Measurements from ENCODE around the gene DNAJC4.
A peak's percentile ranks its signal among the peaks of the same experiment; 100 is the strongest.

DNAJC4 gene

GRCh38 chr11:64208796-64209562 lies 21.4 kb upstream of the DNAJC4 start:
- DNase-seq (ENCODE audit: low read depth in 2 of 2) = no peak

- no peak for DNase-seq (ENCODE audit: low read depth in 2 of 2)
Measured at GRCh38 chr11:64209563-64209843, 20.8 kb upstream of the DNAJC4 start.

- DNase-seq (ENCODE audit: low read depth in 2 of 2) = no peak
Measured at GRCh38 chr11:64210301-64211020, 19.9 kb upstream of the DNAJC4 start.

GRCh38 chr11:64211181-64211872 lies 19.0 kb upstream of the DNAJC4 start:
- DNase-seq (ENCODE audit: low read depth in 2 of 2) = no peak

- no peak for DNase-seq (ENCODE audit: low read depth in 2 of 2)
Measured at GRCh38 chr11:64216879-64217278, 13.5 kb upstream of the DNAJC4 start.

- DNase-seq (ENCODE audit: low read depth in 2 of 2) = no peak
Measured at GRCh38 chr11:64218628-64219353, 11.6 kb upstream of the DNAJC4 start.

GRCh38 chr11:64219354-64219684 lies 11.0 kb upstream of the DNAJC4 start:
- DNase-seq (ENCODE audit: low read depth in 2 of 2) = no peak

GRCh38 chr11:64219755-64220154 lies 10.6 kb upstream of the DNAJC4 start:
- no peak for DNase-seq (ENCODE audit: low read depth in 2 of 2)

GRCh38 chr11:64220271-64220670 lies 10.1 kb upstream of the DNAJC4 start:
- no peak for DNase-seq (ENCODE audit: low read depth in 2 of 2)

- DNase-seq (ENCODE audit: low read depth in 2 of 2) = no peak
Measured at GRCh38 chr11:64220798-64221197, 9.6 kb upstream of the DNAJC4 start.

- no peak for DNase-seq (ENCODE audit: low read depth in 2 of 2)
Measured at GRCh38 chr11:64222651-64223000, 7.7 kb upstream of the DNAJC4 start.

GRCh38 chr11:64223001-64223651 lies 7.2 kb upstream of the DNAJC4 start:
- DNase-seq (ENCODE audit: low read depth in 2 of 2) = no peak

- DNase-seq (ENCODE audit: low read depth in 2 of 2) = no peak
Measured at GRCh38 chr11:64224151-64224890, 6.0 kb upstream of the DNAJC4 start.

GRCh38 chr11:64224891-64225607 lies 5.3 kb upstream of the DNAJC4 start:
- DNase-seq (ENCODE audit: low read depth in 2 of 2) = no peak

GRCh38 chr11:64225608-64226506 lies 4.5 kb upstream of the DNAJC4 start, which contains the start of the genes NUDT22 and TRPT1:
Gene NUDT22, plus strand, starts transcription at chr11:64226274. Its CDS starts 379 bp downstream, at chr11:64226653.
Gene TRPT1, minus strand, starts transcription at chr11:64226186. Its CDS starts 326 bp downstream, at chr11:64225860.
- DNase-seq (ENCODE audit: low read depth in 2 of 2) = peak; percentile 86 to 89

- DNase-seq (ENCODE audit: low read depth in 2 of 2) = no peak
Measured at GRCh38 chr11:64226507-64227051, 3.8 kb upstream of the DNAJC4 start.

GRCh38 chr11:64227405-64227956 lies 2.9 kb upstream of the DNAJC4 start:
- DNase-seq (ENCODE audit: low read depth in 2 of 2) = no peak

- no peak for DNase-seq (ENCODE audit: low read depth in 2 of 2)
Measured at GRCh38 chr11:64229090-64229743, 1.1 kb upstream of the DNAJC4 start.

Data from stimulated activated CD8-positive, alpha-beta memory T cell treated with anti-CD3 and anti-CD28 coated beads, Interleukin-7, amount 100 ng/mL, for 1 hour (primary cell).